UCSD-AML1 (cell line): Measurements from ENCODE around the gene OVOL1.
A peak's percentile ranks its signal among the peaks of the same experiment; 100 is the strongest.

Source experiments
- DNase-seq: peaks from one replicate; lab custom pipeline; 2025; ENCODE audit not compliant: unreplicated experiment; lab: John Stamatoyannopoulos, UW

OVOL1 gene

DNA sequence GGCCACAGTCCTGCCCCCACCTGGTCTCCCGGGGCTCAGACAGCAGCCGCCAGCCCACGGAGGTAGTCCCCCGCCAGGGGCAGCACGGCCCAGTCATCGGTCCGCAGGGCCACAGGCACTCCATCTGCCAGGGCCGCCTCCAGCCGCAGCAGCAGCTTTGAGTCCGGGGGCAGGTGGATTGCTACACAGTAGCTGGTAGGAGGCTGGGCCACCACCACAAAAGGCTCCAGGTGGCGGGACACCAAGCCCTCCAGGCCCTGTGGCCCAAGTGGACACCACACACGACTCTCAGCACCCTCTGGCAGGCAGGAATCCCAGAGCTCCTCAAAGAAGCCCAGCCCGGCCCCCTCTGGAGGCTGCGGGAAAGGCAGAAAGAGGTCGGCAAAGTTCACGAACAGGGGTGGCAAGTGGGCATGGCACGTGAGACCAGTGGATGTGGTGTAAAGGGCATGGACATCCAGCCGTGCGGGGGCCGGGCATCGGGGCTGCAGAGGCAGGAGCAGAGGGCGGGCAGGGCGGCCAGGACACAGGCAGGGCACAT lies 9.0 kb upstream of the OVOL1 start:
- DNase-seq, result no peak

DNA sequence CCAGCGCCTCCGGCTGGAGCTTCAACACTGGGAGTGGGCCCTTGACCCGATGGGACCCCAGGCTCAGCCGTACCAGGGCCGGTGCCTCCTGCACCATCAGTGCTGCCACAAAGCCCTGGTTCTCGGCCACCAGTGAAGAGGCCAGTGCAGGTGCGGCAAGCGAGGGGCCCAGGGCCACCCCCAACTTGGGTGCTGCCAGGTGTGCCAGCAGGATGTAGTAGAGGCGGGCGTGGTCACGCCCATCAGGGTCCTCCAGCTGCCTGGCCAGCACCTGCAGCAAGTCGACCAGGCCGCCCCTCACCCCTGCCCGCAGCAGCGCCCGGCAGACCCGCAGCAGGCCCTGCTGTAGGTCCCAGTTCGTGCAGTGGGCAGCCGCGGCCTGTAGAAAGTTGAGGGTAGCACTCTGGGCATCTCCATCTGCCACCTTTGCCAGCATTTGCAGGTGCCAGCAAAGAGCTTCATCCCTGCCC lies 8.4 kb upstream of the OVOL1 start:
- no peak for DNase-seq

DNA sequence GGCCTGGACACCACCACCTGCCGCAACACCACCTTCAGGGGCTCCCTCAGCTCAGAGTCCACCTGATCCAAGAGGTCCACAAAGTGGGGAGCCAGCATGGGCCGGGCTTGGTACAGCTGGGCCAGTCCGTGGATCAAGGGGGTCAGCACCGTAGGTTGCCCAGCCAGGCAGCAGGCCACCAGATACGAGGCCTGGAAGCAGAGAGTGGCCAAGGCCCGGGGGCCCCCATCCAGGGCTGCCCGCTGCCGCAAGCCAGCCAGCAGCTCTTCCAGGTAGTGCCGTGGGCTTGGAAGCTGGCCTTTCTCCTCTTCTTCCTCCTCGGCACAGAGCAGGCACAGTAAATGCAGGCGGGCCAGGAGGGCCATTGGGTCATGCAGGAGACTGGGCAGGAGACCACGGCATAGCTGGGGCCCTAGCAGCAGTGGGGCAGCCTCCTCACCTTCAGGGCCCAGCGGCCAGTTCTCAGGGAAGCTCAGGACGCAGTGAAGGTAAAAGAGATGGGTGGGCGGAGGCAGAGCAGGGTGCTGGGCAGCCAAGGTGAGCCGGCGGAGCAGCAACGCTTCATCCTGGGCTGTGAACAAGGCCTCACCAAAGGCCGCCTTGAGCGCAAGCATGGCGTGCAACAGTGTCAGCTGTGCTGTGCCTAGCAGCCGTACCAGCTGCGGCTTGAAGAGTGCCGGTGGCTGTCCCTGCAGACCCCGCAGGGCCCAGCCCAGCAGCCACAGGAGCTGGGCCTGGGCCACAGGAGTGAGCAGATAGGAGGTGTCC lies 7.8 kb upstream of the OVOL1 start:
- DNase-seq, result no peak

DNA sequence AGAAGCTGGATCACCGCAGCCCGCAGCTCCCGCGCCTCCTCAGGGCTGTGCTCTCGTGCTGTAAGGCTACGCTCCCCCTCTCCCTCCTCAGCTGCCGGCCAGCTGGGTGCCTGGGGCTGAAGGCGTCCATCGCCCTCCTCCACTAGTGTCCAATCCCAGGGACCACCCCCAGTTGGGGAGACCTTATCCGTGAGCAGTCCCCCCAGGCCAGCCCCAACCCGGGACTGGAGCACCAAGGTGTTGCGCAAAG lies 7.3 kb upstream of the OVOL1 start:
- no peak for DNase-seq

DNA sequence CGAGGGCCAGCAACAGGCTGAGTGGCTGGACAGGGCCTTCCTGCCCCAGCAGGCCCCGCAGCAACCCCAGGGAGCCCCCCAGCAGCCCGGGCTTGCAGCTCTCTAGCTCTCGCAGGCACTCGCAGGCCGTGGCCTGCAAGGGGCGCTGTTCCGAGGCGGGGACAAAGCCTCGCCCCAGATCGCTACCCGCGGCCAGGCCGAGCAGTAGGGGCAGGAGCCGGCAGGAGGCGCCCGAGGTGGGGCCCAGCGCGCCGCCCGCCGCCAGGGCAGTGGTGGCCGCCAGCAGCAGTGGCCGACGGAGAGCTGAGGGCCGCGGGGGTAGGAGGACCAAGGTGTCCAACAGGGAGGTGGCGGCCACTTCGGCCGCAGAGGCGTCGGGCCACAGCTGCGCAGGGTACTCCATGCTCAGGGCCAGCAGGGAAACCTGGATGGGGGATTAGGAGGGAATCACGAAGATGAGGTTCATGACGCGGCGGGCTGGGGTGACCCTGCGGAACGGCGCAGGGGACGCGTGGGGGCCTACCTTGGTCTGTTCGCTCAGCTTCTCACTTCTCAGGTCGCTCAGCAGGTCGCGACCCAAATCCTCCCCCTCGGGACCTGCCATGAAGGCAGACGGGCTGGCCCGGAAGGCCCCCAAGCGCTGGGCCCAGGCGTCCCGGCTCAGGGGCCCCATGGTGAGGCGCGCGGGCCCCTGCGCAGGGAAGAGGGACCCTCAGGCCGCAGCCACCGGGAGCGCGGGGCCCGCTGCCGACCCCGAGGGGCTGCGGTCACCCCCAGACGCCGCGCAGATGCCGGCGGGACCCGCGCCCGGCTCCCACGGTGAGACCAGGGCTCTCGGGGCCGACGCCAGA lies 6.7 kb upstream of the OVOL1 start:
- DNase-seq, result peak; percentile 90

DNA sequence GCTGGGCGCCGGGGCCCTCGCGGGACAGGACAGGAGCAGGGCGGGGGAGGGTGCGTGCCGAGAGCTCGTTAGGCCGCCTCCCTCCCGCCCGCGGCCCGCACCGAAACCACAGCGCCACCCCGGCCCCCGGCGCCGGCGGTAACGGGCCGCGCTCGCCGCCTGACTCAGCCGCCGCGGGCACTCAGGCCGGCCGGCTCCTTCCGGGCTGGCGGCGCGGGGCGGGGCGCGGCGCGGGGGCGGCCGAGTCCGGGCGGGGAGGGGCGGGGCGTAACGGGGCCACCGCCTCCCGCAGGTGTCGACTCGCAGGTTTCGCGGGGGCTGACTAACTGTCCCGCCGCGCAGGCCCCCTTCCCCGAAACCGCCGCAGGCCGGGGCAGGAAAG lies 6.1 kb upstream of the OVOL1 start, which contains the start of gene AP5B1:
Gene AP5B1 (minus strand): TSS at position 207 of the 382 bp plus-strand sequence. CDS start 385 bp downstream, outside the sequence.
- DNase-seq, result peak; percentile 72

DNA sequence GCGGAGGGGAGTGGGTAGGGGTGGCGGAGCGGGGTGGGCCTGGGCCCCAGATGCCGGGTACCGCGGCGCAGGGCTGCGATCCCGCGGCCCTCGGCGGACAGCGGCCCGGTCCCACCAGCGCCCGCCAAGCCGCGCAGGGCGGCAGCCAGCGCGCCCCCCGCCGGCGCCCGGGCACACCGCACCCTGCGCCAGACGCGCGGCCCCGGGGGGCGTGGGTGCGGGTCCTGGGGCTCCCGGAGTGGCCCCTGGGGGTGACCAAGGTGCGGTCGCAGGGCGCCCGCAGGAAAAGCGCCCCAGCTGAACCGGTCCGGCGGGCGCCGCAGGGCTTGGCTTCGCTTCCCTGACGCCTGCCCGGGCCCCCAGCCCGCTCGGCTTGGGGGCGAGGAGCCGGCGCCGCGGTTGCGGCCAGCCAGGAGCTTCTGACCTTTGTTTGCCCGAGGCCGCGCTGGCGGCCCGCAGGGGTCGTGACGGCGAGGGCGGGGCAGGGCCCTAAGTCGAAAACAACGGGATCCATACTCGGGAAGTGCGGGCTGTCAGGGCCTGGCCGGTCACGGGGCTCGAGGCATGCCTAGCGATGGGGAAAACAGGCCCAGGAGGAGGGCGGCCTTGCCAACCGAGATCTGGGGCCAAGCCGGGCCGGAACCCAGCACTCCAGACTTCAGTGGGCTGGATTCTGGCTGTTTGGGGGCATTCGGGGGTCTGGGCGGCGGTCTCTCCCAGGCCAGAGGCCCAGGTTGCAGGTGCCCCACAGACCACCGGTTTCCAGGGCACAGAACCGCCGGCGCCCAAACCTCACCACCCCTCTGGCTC lies 5.5 kb upstream of the OVOL1 start:
- DNase-seq, result peak; percentile 72

DNA sequence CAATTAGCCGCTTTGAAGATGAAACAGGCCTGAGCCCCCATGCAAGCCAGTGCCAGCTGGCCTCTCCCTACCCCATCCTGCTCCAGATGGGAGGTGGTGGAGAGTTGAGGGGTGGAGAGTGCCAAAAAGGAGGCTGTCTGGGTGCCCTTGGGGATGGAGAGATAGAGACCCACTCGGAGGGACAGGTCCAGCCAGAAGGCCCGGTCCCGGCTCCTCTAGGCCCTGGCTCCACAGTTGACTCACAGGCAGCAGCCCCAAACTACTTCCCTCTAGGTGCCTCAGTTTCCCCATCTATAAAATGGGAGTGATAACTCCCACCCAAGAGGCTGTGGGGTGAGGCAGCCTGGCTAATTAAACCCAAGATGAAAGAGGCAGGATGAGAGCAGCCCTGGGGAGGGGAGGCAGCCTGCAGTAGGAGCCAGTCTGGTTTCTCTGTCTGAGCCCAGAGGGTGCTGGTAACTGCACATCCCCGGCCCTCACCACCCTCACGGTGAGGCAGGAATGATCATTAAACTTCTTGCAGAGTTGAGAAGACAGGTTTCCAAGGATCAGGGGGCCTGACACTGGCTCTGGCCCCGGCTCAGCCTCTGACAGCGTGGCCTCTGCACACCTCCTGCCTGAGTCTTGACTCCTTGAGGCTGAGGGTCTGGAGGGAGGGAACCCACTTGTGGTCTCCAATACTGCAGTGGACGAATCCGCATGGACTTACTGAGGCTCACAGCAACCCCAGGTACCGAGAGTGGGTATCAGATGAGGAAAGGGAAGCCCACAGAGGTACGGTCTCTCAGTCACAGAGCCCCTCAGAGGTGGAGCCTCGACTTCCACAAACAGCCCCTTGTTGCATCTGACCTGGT lies 4.7 kb upstream of the OVOL1 start:
- DNase-seq, result no peak

DNA sequence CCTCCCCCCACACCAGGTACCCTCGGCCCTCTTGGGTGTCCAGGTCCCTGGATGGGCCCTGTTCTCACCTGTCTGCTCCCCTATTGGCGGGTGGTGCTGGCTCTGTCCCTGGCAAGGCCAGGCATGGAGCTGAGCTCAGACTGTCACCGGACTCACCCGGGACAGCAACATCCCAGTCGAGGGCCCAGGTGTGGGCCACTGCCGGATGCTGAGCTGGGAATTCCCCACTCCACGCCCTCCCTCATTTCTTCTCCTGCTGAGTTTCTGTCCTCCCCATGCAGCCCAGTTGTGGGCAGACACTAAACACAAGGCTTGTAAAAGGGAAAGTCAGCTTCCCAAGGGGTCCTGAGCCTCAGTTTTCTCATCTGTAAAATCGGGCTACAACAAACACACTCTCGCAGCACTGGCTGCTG lies 4.0 kb upstream of the OVOL1 start:
- no peak for DNase-seq

DNA sequence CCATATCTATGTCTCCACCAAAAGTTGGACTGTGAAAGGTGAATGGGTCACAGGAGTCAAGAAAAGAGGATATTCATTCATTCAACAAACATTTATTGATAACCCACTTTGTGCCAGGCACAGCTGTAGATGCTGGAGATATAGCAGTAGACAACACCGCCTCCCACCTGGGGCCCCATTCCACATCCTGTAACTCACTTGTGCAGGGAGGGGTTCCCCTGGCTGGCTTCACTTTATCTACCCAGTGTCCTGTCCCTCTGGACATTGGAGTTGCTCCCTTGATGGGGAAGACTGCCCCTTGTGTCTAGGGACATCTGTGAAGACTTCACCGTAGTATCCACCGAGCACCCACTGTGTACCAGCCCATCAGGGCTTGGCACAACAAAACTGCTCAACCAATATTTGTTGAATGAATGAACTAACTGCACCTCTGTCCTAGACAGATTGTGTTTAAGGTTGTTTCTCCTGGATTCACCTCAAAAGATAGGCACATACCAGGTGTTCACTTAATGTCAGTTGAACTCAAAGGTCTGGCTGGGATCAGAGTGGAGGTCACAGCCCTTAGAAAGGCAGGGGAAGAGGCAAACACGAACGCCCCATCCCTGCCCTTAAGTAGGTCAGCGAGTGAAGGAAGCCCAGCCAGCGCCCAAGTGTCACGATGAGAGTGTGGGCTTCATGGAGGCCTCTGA lies 1.4 kb upstream of the OVOL1 start:
- no peak for DNase-seq

DNA sequence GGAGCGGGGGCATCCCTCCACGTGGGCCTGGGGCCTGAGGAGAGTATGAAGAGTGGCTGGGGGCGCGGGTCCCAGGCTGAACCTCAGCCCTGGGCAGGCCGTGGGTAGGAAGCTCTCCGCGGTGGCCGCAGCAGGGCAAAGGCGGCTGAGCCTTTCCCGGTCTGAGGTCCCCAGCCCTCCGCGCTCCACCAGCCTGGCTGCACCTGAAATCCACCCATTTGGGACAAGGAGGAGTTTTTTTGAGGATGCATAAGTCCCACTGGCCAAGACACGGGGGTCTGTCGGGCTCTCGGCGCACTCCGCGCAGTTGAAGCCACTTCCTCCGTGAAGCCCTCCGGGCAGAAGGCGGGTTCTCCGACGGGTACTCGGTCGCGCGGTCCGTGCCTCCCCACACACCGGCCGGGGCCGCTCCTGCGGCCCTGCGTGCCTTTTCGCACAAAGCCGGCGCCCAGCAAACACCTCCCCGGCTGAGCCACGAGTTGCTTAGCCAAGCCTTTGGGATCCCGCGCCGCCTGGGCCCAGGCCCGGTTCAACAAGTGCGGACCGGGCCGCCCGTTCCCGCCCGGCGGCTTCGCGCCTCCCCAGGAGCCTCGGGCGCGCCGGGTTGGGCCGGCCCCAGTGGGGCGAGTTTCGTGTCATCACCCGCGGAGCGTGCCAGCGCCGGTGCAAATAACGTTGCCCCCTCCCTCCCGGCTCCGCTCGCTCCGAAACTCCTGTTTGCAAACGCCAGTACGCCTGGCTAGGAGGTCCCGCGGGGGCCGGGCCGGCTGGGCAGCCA lies 666 bp upstream of the OVOL1 start:
- no peak for DNase-seq

DNA sequence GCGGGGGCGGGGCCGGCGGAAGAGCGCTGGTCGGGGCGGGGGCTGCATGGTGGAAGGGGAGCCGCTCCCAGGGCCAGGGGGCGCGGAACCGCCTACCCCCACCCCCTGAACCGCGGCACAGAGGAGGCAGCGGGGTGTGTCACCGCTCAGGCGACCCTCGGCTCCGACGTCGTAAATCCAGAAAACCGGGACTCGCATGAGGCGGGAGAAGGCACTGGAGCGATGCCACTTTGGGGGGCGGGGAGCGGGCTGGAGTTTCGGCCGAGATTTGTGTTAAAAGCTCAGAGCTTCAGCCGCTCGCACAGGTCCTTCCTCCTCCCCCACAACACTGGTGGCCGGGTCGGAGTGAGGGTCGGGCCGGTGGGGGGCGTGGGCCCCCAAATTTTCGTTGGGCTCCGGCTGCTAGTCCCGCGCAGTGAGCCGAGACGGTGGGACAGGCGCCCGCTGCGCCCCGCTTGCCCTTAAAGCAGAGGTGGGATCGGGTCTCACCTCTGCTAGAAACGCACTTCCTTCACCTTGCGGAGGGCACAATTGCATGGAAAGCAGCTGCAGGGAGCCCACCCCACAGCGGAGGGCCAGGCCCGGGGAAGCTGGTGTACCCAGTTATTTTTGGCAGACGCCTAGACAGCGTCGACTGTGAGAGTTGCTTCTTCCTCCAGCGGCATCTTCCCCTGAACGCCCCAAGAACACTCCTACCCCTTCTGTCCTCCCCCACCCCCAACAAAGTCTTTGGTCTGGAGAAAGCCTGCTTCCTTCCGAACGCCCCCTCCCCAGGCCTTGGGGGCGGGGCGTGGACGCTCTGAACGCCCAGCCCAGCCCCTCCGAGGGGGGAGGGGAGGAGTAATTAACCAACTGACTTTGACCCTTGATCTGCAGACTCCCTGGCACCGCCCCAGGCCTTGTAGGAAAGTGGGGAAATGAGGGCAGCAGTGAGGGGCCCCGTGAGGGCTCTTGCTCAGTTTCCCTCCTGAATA lies 1.1 kb downstream of the OVOL1 start:
- DNase-seq, result no peak

DNA sequence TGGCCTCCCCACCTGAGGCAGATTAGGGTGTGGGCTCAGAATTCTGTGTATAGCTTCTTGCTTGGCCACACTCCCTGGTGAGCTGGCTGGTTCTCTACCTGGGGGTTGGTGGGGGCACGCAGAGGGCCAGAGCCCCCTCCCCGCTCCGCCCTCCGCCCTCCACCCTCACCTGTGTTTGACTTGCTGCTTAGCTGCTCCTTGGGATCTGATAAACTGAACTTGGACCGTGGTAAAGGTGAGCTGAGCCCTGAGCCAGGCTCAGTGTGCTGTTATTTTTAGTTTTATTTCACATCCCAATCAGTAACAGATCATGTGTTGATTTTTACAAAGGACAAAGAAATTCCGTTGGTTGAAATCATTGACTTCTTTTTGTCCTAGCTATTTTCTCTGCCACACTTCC lies 2.0 kb downstream of the OVOL1 start:
- no peak for DNase-seq

DNA sequence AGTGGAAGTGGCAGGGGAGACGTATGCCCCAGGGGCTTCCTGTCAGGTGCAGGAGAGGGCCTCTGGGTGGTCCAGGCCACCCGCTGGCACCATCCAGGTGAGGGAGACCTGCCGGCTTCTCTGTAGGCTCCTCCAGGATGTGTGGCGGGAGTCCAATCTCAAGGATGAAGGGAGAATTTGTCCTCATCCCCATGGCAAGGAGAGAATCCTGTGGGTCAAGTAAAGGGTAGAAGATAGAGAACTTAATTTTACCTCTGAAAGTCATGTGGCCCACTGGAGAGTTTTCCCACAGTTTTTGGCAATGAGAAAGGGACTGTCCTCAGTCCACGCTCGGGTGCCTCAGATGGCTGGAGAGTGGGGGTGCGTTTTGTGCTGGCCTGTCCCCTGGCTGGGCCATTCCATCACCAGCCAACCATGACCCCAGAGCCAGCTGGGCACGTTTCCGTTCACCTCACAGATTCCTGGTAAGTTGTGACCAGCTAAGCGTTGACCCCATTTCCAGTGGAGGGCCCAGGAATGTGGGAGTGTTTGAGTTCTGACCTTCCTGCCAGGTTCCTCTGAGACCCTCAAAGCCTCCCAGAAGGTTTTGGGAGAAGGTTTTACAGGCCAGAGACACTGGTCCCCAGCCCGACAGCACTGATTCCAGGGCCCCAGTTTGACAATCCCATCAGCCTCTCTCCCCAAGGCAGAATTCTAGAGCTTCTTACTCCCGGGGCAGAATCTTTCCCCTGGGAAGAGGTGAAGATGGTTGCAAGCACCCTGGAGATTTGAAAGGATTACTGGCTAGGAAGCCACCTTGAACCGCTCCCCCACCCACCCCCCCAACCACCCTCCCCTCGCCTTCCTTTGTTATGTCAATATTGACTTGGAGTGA lies 2.6 kb downstream of the OVOL1 start:
- no peak for DNase-seq

DNA sequence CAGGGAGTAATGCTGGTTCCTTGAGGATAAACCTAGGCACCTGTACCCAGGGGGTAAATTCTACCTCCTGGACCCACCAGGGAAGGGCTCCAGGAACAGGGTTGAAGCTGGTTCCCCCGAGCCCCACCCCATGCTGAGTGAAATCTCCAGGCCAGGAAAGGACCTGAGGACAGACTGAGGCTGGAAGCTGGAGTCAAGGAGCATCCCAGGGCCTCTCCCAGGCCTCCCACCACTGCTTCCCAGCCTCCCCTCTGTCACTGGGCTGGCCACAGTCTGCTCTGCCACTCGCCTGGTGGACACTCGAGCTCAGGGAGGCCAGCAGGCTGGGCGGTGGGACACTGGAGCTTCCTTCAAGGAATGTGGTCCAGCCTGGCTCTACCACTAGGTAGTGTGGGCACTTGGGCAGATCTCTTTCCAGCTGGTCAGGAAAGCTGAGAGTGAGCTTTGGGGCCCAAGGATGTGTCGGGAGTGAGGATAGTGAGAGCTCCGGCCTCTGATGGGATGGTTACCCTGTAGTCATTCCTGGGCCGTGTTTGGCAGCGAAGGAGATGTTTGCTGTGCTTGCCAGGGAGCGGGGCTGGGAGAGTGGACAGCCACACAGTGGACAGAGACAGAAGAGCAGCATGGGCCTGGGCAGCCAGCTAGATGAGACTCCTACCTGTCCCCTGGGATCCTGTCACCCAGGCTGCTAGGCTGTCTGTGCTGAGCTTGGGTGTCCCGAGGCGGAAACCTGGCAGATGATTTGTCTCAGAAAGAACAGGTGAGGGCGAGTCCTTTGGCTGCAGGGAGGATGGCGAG lies 3.4 kb downstream of the OVOL1 start:
- no peak for DNase-seq
